Fibroblast of the aortic adventitia (primary cell): Measurements from ENCODE around the gene A2M. TPM values are rescaled to one million over a fixed set of nuclear protein-coding genes. Genes with fewer than 3 reads are reported as not detected.

Experiments used
- DNase-seq: peaks from one replicate; pipeline ENCODE4 v3.0.0-alpha.2; 2010; ENCODE audit warnings: low read depth
- H3K4me3 ChIP-seq: 2 replicates; pipeline ENCODE4 v1.5.1; 2011; ENCODE audit warnings: low read depth, mild to moderate bottlenecking, control low read depth, low read length, moderate library complexity
- CTCF ChIP-seq: IDR thresholded peaks from 2 replicates; pipeline ENCODE4 v1.5.1; 2011; ENCODE audit warnings: mild to moderate bottlenecking, low read length, control low read depth, inconsistent platforms; ENCODE audit not compliant: insufficient read depth
- total RNA-seq: library from RNA; depleted of rRNA; stranded (reverse); fragments of >200 nt; gene quantifications from 2 replicates; pipeline ENCODE4 v1.2.3, GENCODE V29; 2012; ENCODE audit warnings: low replicate concordance

The A2M gene
- total RNA-seq, 1 donor: 0.54 TPM

DNA sequence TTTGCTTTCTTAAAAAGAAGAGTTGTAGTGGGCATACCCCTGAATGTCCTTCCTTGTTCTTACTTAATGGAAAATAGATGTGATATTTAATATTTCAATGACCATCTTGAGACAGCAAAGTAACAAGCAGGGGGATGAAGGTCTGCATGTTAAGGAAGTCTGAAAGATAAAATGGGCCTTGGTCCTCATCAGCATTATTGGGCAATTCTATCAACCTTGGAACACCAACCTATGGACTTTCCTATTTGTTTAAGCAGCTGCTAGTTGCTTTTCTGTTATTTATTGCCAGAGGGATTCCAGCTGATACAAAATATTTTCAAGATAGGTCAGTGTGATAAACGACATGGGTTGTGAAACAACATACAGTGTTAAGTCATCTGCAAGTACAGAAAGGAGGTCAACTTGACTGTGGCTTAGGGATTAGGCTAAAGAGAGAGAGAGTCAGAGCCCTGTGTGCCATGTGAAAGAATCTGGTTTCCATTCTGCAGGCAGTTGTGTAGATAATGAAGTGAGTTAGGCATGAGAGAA is 16.4 kb upstream of the A2M start:
- TF ChIP-seq CTCF: no peak
- peak; percentile 0 for DNase-seq

GRCh38 chr12:9130244-9130643 is 14.5 kb upstream of the A2M start:
- DNase-seq: no peak
- no peak overlapping the region for H3K4me3 ChIP-seq
- TF ChIP-seq CTCF: no peak

More for the DNA sequence above, 16.4 kb upstream of the A2M start:
- H3K4me3 ChIP-seq: no peak overlapping the region

GRCh38 chr12:9127936-9128663 is 12.4 kb upstream of the A2M start:
- DNase-seq: no peak
- TF ChIP-seq CTCF: no peak
- no peak overlapping the region for H3K4me3 ChIP-seq

GRCh38 chr12:9127484-9127883 is 11.8 kb upstream of the A2M start:
- H3K4me3 ChIP-seq: no peak overlapping the region
- DNase-seq: no peak
- TF ChIP-seq CTCF: no peak

DNA sequence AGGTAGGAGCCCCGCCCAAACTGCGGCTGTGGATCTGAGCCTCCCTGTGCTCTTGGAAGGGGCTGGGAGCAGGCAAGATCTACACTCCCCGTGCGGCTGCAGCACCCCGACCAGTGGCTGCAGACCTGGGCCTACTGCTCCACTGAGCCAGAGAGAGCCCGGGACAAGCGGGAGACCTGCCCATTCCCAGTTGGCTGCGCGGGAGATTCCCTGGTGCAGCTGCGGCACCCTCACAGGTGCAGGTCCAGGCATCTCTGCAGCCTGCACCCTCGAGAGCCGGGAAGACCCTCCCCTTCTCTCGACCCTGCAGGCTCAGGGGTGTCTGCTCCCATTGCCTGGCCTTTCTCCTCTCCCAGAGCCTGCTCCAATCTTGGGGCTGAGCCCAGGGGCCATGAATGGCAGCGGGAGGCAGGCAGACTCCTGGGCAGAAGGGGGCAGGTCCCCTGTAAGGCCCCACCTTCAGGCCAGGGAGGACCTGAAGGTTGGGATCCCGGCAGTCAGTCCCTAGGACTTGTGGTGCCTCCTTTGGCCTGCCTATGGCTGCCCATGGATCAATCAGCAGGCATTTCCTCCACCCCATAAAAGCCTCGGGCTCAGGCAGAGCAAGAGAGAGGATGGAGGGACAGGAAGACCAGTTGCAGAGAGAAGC is 8.8 kb upstream of the A2M start:
- no peak for TF ChIP-seq CTCF
- no peak for DNase-seq
- no peak overlapping the region for H3K4me3 ChIP-seq

DNA sequence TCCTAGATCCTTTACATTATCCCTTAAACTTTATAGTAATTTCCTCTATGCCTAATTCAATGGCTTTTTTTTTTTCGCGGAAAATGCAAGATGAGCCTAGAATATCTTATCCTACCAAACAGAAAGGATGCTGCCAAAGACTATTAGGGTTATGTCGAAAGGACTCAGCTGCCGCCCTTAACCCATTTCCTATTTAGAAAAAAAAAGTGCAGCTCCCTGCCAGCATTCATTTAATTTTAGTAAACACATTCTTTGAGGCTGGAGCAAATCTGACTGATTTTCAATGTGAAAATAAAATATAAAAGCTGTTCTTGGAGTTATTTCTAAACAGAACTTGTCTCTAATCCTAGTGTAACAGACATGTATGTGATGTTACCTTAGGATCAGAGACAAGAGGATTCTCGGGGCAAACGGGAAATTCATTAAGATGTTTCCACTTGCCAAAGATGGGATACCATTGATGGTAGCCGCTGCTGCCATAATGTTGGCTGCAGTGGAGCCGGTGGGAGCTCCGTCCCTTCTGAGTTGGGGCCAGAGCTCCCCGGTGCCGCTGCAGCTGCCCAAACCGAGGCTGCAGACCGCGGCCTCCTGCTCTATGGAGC is 8.2 kb upstream of the A2M start:
- DNase-seq: no peak
- TF ChIP-seq CTCF: no peak
- no peak overlapping the region for H3K4me3 ChIP-seq
